Stimulated activated CD4-positive, alpha-beta T cell treated with anti-CD3 and anti-CD28 coated beads, Interleukin-15, amount 100 ng/mL, for 1 hour (primary cell): ENCODE data around the gene HLA-DQB2.
A peak's percentile ranks its signal among the peaks of the same experiment; 100 is the strongest.
"Not testable (repeated sequence)": the region's sequence is repeated elsewhere in the genome, so short reads cannot be mapped to it uniquely, and the experiment has no call there.

ENCODE experiments used
- DNase-seq, 2 donors: peaks; one replicate each; pipeline ENCODE4 v3.0.0-alpha.2; 2020; ENCODE audit warnings: low read depth in 1 of 2, low spot score in 1 of 2

HLA-DQB2 gene

GRCh38 chr6:32763421-32763820, at the start of gene HLA-DQB2:
Gene HLA-DQB2 (minus strand): TSS chr6:32763532. CDS start chr6:32763470, 62 bp downstream.
- DNase-seq: no peak

GRCh38 chr6:32809171-32809570, 45.8 kb upstream of the HLA-DQB2 start:
- no peak for DNase-seq

GRCh38 chr6:32807020-32807580, 43.8 kb upstream of the HLA-DQB2 start:
- no peak for DNase-seq

GRCh38 chr6:32805404-32805803, 42.1 kb upstream of the HLA-DQB2 start:
- DNase-seq: not testable (repeated sequence)

GRCh38 chr6:32803416-32803815, 40.1 kb upstream of the HLA-DQB2 start:
- no peak for DNase-seq

- no peak for DNase-seq
Measured at GRCh38 chr6:32799740-32800139, 36.4 kb upstream of the HLA-DQB2 start.

GRCh38 chr6:32799168-32799567, 35.8 kb upstream of the HLA-DQB2 start:
- no peak for DNase-seq

GRCh38 chr6:32796848-32797776, 33.8 kb upstream of the HLA-DQB2 start:
- DNase-seq: peak; percentile 52 to 73

GRCh38 chr6:32794510-32794909, 31.2 kb upstream of the HLA-DQB2 start:
- no peak for DNase-seq

GRCh38 chr6:32792901-32793435, 29.6 kb upstream of the HLA-DQB2 start:
- DNase-seq: no peak

GRCh38 chr6:32790306-32790705, 27.0 kb upstream of the HLA-DQB2 start:
- no peak for DNase-seq

- no peak for DNase-seq
Measured at GRCh38 chr6:32785781-32786533, 22.6 kb upstream of the HLA-DQB2 start.

GRCh38 chr6:32782923-32783322, 19.6 kb upstream of the HLA-DQB2 start:
- DNase-seq: not testable (repeated sequence)

- DNase-seq: no peak
Measured at GRCh38 chr6:32779036-32779435, 15.7 kb upstream of the HLA-DQB2 start.

GRCh38 chr6:32775071-32775470, 11.7 kb upstream of the HLA-DQB2 start:
- no peak for DNase-seq

GRCh38 chr6:32774426-32774825, 11.1 kb upstream of the HLA-DQB2 start:
- no peak for DNase-seq

GRCh38 chr6:32772656-32773055, 9.3 kb upstream of the HLA-DQB2 start:
- DNase-seq: no peak

- no peak for DNase-seq
Measured at GRCh38 chr6:32764048-32764447, 716 bp upstream of the HLA-DQB2 start.

- DNase-seq: no peak
Measured at GRCh38 chr6:32761548-32761947, 1.8 kb downstream of the HLA-DQB2 start.

GRCh38 chr6:32761072-32761471, 2.3 kb downstream of the HLA-DQB2 start:
- DNase-seq: no peak

GRCh38 chr6:32759669-32760068, 3.7 kb downstream of the HLA-DQB2 start:
- DNase-seq: no peak
